GM18498 (cell line): ENCODE measurements around the gene ASXL3.

ENCODE experiments used
- ATAC-seq: cut with Tn5 transposase; IDR thresholded peaks from one replicate; pipeline ENCODE4 v1.9.1; 2021; ENCODE audit warnings: mild to moderate bottlenecking, moderate library complexity; ENCODE audit not compliant: unreplicated experiment

ASXL3 gene

DNA sequence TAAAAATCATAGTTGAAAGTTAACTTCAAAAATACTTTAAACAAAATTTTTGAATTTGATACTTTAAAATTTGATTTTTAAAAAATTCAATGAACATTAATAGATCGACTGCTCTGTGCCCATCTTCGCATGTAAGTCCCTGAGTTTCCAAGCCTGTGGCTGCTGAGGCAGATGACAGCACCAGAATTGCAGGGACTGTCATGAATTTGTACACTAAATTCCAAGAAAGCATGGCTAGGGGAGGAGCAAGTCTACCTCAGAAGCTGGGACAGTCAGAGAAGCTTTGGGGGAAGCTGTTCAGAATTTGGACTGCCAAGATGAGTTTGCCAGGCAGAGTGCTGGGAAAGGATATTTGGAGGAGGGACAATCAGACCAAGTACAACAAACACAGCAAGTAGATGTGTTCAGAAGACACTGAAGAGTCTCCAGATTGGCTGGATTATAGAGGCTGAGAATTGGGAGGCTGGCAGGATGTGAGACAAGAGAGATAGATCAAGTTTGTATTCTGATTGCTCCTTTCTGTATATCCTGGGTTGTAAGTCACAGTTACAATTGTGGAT, 79.0 kb downstream of the ASXL3 start:
- no peak for ATAC-seq

DNA sequence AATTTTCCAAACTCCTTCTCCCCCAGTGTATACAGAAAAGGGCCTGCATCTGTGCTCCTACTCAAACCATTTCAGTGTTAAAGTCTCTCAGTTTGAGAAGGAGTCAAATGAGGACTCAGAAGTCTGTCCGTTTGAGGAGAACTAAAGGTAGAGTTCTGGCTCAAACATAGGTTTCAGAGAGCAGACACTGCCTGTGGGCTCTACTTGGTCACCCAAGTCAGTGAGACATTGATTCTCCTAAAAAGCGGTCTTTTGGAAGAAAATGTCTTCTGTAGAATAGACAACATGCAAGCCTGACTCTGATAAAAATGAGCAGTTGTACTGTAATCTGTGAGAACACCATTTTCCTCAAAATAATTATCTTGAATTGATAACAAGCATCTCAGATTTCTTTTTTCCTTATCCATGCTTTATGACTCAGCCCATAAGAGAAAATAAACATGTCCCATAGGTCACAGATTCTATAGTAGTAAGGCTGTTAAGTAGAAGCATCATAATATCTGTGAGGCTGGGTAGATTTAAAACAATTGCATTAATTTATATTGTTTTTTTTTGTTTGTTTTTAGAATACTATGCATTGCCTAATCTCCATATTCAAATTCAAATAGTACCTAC, 82.8 kb downstream of the ASXL3 start:
- no peak for ATAC-seq

DNA sequence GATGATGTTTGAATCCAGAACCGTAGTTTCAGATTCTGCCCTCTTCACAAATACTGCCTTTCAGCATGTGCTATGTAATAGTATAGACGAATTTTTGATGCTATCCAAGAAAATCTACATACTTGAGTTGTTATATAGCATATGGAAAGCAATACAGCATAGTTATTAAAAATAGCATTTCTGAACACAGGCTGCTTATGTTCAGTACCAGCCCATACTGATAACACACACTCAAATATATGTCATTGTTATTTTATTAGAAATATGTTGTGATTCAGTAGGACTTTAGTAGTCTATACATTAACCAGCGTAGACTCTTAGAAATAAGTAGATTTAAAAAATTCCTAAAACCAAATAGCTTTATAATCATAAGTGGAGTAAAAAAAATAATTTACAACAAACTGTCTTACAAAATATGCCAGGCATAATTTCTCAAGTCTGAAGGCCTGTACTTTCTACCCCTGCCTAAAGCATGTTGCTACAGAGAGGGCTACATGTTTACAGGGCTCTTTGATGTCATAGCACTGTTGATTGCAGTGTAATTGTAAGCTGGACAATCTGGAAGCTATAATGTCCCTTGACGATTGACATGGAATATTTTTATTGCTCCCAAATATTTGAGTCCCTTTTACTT, 86.3 kb downstream of the ASXL3 start:
- ATAC-seq = no peak

DNA sequence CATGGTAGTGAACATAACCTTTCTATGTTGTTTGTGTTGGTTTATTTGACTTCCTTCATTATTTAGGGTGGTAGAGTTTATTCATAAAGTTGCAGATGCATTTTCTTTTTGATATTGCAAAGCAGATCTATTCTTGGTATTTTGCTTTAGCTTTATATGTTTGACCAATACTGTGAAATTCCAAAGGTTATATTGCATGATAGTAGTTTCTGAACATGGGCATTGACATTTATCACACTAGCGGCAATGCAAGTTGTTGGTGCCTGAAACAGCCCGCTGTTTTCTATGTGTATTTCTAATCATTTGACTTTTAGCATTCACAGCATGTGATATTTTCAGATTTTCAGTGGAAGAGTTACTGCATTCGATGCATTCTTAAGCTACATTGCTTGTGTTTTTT, 87.2 kb downstream of the ASXL3 start:
- ATAC-seq = no peak

DNA sequence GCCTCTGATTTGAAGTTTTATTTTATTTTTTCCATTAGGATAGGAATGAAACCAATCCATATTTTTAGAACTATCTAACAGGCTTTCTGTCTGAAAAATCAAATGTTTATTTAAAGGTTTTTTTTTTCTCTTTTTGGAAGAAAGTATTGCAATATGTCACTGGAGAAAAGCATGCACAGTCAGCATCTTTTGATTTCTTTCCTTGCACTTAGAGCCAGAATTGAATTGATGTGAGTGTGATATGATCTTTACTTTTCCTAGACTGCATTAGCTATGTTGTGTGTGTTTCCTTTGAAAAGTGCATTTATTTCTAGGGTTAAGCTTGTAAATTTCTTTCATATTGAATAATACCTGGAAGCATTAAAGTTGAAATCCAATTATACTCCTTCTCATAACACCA, 87.6 kb downstream of the ASXL3 start:
- ATAC-seq = no peak

DNA sequence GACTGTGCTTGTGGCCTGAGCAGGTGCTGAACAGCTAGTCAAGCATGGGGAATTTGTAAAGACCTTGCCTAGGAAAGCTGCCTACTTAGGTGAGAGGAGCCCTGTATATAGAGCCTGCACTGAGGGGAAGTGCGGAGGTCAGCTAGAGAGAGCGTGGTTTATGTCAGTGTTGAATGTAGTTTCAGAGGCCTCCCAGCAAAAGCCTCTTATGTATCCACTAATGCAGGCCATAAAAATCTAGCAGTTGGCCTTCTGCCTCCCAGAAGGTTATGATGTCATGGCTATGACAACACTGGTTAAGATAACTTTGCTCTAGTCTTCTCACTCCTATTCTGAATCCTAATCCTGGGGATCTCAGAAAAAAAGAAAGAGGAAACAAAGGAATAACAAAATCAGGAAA, 88.9 kb downstream of the ASXL3 start:
- ATAC-seq = no peak

DNA sequence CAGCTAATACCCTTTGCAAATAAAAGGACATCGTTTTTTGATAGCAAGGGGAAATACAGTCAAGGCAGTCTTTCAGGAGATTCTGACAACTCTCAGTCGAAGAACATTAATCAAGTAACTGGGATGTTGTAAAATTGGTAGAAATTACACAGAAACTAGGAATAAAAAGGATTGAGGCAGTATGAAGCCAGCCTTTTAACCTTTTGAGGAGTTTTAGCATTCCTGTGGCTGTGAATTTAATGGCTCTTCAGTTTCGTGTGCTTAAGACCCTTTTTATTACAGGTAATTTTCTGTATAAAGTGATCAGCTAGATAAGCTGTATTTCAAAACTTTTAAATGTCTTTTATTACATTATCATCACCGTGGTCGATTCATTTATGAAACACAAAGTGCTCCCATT, 91.6 kb downstream of the ASXL3 start:
- no peak for ATAC-seq

DNA sequence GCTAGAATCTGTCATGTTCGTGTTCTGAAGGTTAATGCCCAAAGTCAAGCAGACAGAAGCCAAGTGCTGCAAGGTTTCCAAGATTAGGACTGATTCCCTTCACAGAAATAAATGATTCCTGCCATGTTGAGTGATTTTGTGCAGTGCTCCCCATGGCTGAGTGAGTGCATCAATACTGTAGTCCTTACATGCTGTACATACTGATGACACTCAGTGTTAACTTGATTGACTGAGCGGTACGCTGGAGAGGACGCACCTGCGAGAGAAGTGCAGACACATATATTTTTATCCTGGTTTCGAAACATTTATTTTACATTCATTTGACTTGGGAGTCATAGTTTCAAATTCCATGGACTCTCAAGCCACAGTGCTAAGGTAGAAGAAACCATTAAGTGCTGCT, 92.0 kb downstream of the ASXL3 start:
- ATAC-seq = no peak

DNA sequence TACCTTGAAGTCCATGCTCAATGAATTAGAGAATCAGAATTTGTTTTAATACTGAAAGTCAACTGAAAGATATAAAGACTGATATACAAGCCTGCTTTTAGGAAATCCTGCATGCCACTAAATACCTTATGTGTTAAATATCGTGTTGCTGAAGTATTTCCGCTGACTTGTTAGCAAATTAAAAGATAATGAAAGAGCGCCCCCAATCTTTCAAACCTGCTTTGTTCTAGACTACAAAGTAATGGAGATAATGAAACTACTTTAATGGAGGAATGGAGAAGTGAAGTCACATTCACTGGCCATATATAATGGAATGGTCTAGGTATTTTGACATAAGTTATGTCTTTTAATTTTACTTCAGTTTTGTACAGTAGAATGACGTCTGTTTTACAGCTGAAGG, 95.7 kb downstream of the ASXL3 start:
- no peak for ATAC-seq

DNA sequence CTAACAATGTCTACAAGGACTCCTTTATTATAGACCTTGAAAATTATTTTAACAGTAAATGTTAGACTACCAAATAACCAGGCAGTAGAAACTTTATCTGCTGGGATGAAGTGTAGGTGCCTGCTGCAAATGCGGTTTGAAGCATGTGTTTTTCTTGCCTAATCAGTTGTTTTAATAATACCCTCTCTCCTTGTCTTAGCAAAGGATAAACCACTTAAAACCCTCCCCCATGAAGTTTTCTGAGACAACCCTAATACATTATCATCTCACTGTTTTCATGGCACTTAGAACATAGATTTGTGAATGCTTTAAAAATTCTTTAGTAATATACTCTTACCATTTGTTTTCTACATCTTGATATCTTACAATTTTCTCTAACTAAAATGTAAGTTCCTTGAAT, 98.6 kb downstream of the ASXL3 start:
- no peak for ATAC-seq

DNA sequence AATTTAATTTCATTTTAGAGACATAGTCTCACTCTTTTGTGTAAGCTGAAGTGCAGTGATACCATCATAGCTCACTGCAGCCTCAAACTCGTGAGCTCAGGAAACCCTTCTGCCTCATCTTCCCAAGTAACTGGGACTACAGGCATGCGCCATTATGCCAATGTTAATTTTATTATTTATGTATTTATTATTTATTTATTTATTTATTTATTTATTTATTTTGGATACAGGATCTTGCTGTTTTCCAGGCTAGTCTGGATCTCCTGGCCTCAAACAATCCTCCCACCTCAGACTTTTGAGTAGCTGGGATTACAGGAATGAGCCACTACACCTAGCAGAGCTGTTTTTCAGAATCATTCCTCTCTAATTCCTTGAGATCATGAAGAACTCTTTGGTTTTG, 99.9 kb downstream of the ASXL3 start:
- ATAC-seq = no peak

DNA sequence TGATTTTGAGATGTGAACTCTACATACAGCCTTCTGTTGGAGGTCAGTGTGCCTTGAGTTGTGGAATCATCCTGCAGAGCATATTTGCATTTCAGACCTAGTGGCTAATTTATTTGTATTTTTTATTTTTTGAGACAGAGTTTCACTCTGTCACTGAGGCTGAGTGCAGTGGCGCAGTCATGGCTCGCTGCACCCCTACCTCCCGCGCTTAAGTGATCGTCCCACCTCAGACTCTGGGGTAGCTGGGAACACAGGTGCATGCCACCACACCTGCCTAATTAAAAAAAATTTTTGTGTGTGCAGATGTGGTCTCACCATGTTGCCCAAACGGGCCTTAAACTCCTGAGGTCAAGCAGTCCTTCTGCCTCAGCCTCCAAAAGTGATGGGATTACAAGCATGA, 104.4 kb downstream of the ASXL3 start:
- no peak for ATAC-seq

DNA sequence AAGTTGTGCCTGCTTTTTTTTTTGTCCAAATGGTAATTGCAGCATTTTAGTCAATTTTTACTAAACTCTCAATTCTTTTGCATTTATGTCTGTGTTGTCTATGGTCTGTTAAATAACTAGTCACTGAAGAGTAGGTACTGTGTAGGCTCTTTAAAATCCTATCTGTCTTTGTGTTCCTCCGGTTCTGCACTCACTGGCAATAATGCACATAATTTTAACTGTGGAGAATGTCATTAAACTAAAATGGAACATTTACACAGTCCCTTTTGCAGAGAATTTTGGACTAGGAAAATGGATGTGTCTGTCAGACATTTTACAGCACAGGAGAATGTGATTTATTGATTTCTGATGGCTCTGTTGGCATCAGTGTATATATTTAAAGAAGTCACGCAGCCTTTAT, 116.6 kb downstream of the ASXL3 start:
- ATAC-seq = no peak

DNA sequence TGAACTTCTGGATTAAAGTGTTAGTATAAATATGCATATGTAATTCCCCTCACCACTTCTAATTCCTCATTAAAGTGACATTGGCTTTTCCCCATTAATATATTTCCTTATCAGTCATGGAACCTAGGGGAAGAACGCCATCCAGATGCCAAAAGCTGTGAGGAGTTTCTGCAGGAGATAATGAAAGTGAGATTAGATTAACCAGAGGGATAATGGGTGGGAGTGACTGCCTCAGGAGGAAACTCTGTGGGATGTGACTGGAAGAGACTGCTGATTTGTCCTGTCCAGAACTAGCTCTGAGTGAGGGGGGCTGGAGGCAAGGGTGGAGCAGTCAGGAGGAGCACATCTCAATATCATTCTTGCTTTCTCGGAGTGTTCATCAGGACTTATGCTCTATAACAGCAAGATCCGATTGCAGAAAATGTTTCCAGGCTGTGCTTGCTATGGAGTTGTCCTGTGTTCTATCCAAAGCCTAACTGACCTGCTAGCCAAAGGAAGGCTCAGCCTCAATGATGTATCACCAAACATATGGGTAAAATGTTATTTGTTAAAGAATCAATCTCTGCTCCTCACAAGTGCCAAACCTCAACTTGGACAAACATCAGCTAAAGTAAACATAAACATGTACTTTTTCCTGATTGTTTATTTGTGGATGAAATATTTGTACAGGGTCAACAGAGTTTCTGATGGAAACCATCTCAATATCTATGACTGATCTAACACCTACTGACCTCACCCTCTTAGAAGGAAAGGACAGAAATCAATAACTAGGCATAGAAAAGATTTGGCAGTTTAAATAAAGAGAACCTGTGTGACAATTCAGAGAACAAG, 118.5 kb downstream of the ASXL3 start:
- no peak for ATAC-seq

DNA sequence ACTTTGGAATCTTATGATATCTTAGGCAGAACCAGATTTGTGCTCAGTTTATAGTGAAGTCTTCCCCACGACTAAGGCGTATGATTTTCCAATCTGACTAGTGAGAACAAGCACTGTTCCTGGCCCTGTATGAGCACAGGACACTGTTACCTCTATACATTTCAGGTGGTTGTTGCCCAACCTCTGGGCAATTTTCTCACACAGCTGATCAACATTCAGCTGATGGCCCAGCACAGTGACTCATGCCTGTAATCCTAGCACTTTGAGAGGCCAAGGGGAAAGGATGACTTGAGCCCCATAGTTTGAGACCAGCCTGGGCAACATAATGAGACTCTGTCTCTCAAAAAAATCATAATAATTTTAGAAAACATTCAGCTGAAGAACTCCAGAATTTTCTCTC, 119.5 kb downstream of the ASXL3 start:
- ATAC-seq = no peak

DNA sequence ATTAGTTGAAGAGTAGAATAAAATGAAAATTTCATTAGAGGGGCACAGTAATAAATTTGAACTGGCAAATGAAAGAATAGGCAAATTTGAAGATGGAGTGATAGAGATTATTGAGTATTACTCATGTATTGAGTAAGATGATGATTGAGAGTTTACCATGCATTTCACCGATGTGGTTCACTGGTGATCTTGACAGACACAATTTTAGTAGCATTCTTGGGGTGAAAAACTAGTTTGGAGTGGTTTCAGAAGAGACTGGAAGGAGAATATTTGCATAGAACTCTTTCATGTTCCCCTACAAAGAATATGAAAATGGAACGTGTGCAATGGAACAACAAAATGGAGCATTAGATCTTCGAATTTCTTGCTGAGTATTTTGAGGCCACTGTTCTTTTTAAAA, 121.4 kb downstream of the ASXL3 start:
- ATAC-seq = no peak

DNA sequence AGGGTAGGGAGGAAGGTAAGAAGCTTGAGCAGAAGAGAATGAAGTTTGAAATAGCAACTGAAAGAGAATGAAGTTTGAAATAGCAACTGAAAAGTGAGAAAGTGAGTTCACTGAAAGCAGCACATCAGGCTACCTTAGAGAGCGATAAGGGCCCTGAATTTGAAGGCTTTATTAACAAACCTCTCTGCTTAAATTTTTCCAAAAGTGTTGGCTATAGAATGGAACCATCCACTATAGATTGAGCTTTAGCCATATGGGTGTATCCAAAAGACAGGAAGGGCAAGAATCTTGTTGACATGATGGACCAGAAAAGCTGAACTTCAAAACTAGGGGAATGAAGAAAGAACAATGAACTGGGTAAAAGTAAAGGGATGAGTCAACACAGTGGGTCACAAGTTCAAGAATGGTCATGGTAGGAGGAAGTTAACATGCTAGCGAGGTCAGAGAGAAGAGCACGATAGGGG, 122.5 kb downstream of the ASXL3 start:
- ATAC-seq = peak; percentile 83

DNA sequence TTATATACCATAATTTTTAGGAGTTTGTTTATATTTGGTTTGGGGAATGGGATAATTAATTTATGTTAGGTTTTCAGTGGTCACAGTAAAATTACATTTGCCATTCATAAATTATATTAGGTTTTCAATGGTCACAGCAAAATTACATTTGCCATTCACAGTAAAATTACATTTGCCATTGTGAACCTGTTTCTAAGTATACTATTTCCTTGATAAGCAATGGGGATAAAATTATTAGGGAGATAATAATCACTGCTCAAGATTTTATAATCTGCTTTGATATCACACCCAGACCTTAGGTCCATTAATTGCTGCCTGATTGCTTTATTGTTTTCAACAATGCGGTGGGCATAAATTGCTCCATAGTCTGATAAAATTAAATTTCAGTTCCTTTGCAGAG, 124.6 kb downstream of the ASXL3 start:
- ATAC-seq = no peak

DNA sequence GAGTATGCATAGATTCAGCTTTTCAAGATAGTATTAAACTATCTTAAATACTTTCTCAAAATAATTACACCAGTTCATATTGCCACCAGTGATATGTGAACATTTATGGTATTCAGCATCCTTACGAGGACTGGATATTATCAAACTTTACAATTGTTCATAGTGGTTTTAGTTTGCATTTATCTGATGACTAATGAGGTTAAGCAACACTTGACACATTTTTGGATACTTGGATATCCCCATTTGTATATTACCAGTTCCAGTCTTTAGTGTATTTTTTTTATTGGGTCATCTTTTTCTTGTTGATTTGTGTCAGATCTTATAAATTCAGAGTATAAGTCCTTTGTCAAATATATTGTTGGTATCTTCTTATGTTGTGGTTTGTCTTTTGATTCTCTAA, 128.4 kb downstream of the ASXL3 start:
- ATAC-seq = no peak

DNA sequence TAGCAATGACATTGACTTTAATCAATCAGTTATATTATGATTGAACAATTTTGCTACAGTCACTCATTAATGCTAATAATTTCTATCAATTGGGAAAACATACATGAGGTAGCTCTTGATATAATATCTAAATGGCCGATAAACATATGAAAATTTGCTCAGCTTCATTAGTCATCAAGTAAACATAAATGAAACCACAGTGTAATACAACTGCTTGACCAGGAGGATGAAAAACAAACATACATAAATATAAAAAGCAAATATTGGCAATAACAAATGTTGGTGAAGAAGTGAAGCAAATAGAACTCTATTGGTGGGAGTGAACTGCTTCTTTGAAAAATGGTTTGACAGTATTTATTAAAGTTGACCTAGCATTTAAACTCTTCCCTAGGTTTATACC, 130.9 kb downstream of the ASXL3 start:
- no peak for ATAC-seq

DNA sequence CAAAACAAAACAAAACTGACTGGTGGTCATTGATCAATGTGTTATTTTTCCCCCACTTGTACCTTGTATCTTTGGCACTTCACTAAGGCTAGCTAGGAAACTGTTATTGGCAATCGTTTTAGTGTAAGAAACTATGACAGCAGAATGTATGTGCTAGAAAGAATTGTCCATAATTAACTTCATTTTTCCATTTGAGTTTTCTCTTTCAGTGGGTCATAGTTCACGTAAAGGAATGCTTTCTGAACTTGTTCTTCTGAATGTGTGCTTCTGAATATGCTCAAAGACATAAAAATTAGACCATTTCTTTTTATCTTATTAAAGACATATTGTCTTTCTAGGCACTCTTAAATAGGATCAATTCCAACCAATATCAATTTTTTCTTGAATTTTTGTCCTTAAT, 132.2 kb downstream of the ASXL3 start:
- ATAC-seq = no peak

DNA sequence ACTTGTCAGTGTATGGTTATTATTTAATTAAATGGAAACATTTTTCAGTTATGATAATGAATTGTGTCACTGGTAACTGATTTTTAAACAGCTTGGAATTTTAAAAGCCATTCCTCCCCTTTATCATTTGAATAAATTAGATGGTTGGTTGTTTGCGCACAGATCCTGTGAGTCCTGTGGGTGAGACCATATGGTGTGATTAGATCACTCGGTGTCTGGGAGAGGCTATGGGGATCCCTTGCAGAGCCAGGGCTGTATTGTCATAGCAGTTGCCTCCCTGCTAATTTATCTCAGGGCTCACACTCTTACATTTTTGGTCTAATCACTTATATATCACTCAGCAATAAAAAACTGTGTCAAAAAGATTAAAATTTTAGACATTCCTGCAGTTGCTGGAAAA, 133.5 kb downstream of the ASXL3 start:
- no peak for ATAC-seq
